ENCODE measurements around the gene MPG.

Gene MPG

GRCh38 chr16:50769-51591 lies 27.0 kb upstream of the MPG start:
- in situ Hi-C loops (cut with HindIII; ENCODE audit: low sequenced_read_pairs): no loop called here

- in situ Hi-C loops (cut with HindIII; ENCODE audit: low sequenced_read_pairs): no loop called here
Observed at GRCh38 chr16:53346-54236, 24.4 kb upstream of the MPG start, which contains the start of the genes POLR3K and SNRNP25. Gene POLR3K, minus strand, starts transcription at chr16:53608. Its CDS starts 22 bp downstream, at chr16:53586. Gene SNRNP25, plus strand, starts transcription at chr16:53828. Its CDS starts 189 bp downstream, at chr16:54017.

GRCh38 chr16:54237-54581 lies 23.8 kb upstream of the MPG start:
- in situ Hi-C loops (cut with HindIII; ENCODE audit: low sequenced_read_pairs): no loop called here

- in situ Hi-C loops (cut with HindIII; ENCODE audit: low sequenced_read_pairs): no loop called here
Observed at GRCh38 chr16:55571-56136, 22.4 kb upstream of the MPG start.

GRCh38 chr16:56231-56927 lies 21.6 kb upstream of the MPG start:
- in situ Hi-C loops (cut with HindIII; ENCODE audit: low sequenced_read_pairs): no loop called here

GRCh38 chr16:57711-58110 lies 20.3 kb upstream of the MPG start:
- in situ Hi-C loops (cut with HindIII; ENCODE audit: low sequenced_read_pairs): no loop called here

GRCh38 chr16:58491-59439 lies 19.3 kb upstream of the MPG start:
- in situ Hi-C loops (cut with HindIII; ENCODE audit: low sequenced_read_pairs): no loop called here

GRCh38 chr16:59440-60059 lies 18.5 kb upstream of the MPG start:
- in situ Hi-C loops (cut with HindIII; ENCODE audit: low sequenced_read_pairs): no loop called here

GRCh38 chr16:60166-60565 lies 17.9 kb upstream of the MPG start:
- in situ Hi-C loops (cut with HindIII; ENCODE audit: low sequenced_read_pairs): no loop called here

- in situ Hi-C loops (cut with HindIII; ENCODE audit: low sequenced_read_pairs): no loop called here
Observed at GRCh38 chr16:60929-61878, 16.8 kb upstream of the MPG start.

GRCh38 chr16:61879-62281 lies 16.1 kb upstream of the MPG start:
- in situ Hi-C loops (cut with HindIII; ENCODE audit: low sequenced_read_pairs): no loop called here

- in situ Hi-C loops (cut with HindIII; ENCODE audit: low sequenced_read_pairs): no loop called here
Observed at GRCh38 chr16:62283-62967, 15.6 kb upstream of the MPG start.

GRCh38 chr16:62968-63391 lies 15.0 kb upstream of the MPG start:
- in situ Hi-C loops (cut with HindIII; ENCODE audit: low sequenced_read_pairs): no loop called here

GRCh38 chr16:63466-63865 lies 14.6 kb upstream of the MPG start:
- in situ Hi-C loops (cut with HindIII; ENCODE audit: low sequenced_read_pairs): no loop called here

- in situ Hi-C loops (cut with HindIII; ENCODE audit: low sequenced_read_pairs): no loop called here
Observed at GRCh38 chr16:63998-64913, 13.8 kb upstream of the MPG start.

- in situ Hi-C loops (cut with HindIII; ENCODE audit: low sequenced_read_pairs): no loop called here
Observed at GRCh38 chr16:64914-65255, 13.1 kb upstream of the MPG start.

- in situ Hi-C loops (cut with HindIII; ENCODE audit: low sequenced_read_pairs): no loop called here
Observed at GRCh38 chr16:65745-66144, 12.3 kb upstream of the MPG start.

Data from endothelial cell of hepatic sinusoid (primary cell).